ENCODE measurements around the gene ZFP36L1. TPM values are rescaled to one million over a fixed set of nuclear protein-coding genes. Genes with fewer than 3 reads are reported as not detected.

The ZFP36L1 gene
- total RNA-seq, 1 donor from 2014 or later = 1,405 TPM

GRCh38 chr14:68813318-68813838, 20.5 kb upstream of the ZFP36L1 start:
- Histone ChIP-seq H3K27me3 (no peaks in the 10 kb centered on the region), H3K9me3 (no peaks in the 10 kb centered on the region), H3K4me3 (no peak overlapping the region), H3K4me1 (peaks cover 62% of the 10 kb centered on the region), H3K36me3 (no peaks in the 10 kb centered on the region), H3K27ac (peak overlapping the region; percentile 95)
- DNase-seq (ENCODE audit: extremely low spot score in 2 of 2) = no peak
- no peak for TF ChIP-seq POLR2AphosphoS5 (IDR thresholded peaks at IDR 0.05; ENCODE audit: insufficient read depth in 1 of 2, low read depth in 1 of 2)
- no peak for TF ChIP-seq CTCF (IDR thresholded peaks at IDR 0.05)
- TF ChIP-seq POLR2A (IDR thresholded peaks at IDR 0.05) = no peak
- intact Hi-C loops (cut with DNase I) = no loop called here

- peak overlapping the region; percentile 59 for H3K27ac ChIP-seq
- no peak for TF ChIP-seq POLR2AphosphoS5 (IDR thresholded peaks at IDR 0.05; ENCODE audit: insufficient read depth in 1 of 2, low read depth in 1 of 2)
- no peak for TF ChIP-seq POLR2A (IDR thresholded peaks at IDR 0.05)
- TF ChIP-seq CTCF (IDR thresholded peaks at IDR 0.05) = no peak
- no peaks in the 10 kb centered on the region for H3K27me3 ChIP-seq
- peaks cover 71% of the 10 kb centered on the region for H3K4me1 ChIP-seq
- no peak overlapping the region for H3K4me3 ChIP-seq
- no peaks in the 10 kb centered on the region for H3K36me3 ChIP-seq
- intact Hi-C loops (cut with DNase I) = no loop called here
- DNase-seq (ENCODE audit: extremely low spot score in 2 of 2) = no peak
- H3K9me3 ChIP-seq = no peaks in the 10 kb centered on the region
Observed at GRCh38 chr14:68811171-68811570, 18.3 kb upstream of the ZFP36L1 start.

DNA sequence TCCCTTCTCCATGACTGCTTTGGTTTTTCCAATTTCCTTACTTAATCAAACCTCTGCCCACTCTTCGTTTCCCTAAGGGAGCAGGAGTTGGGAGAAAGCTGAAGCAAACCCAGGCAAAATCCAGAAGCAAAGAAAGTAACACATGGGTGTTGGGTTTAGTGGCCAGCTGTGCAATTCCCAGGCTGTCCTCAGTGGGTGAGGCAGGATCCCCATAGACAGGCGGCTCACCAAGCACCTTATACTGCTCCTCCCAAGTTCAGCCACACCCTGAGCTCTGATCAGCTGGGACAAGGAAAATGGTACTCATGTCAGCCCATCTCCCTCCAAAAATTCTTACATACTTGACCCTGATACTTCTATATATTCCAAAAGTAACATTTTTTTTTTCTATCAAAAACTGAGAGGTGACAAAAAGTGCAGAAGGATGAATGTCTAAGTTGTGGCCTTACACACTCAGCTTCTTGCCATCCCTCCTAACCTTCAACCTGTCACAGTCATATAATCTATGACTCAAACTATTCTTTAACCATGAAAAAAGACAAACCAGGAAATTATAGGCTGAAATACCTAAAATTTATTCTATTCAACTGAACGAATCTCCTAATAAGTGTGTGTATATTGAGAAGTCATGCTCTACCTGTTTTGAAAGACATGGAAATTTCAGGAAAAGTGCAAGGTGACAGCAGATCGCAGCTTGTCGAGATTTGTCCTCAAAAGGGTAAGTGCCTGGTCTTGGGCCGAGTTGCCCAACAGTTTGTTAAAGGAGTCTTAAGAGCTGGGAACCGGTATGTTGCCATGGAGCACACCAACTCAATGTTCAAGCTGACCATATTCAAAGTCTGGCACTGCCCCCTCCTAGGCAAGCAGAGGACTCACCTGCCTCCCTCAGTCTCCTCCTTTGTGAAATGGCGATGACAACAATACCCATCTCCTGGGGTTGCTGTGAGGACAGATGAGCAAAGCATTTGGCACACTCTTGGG, 17.6 kb upstream of the ZFP36L1 start:
- intact Hi-C loops (cut with DNase I) = no loop called here
- no peak overlapping the region for H3K4me3 ChIP-seq
- no peaks in the 10 kb centered on the region for H3K27me3 ChIP-seq
- peaks cover 69% of the 10 kb centered on the region for H3K4me1 ChIP-seq
- no peaks in the 10 kb centered on the region for H3K9me3 ChIP-seq
- no peaks in the 10 kb centered on the region for H3K36me3 ChIP-seq
- peak overlapping the region; percentile 59 for H3K27ac ChIP-seq
- no peak for TF ChIP-seq CTCF (IDR thresholded peaks at IDR 0.05)
- TF ChIP-seq POLR2A (IDR thresholded peaks at IDR 0.05) = no peak
- no peak for TF ChIP-seq POLR2AphosphoS5 (IDR thresholded peaks at IDR 0.05; ENCODE audit: insufficient read depth in 1 of 2, low read depth in 1 of 2)
- DNase-seq (ENCODE audit: extremely low spot score in 2 of 2) = no peak

- peaks cover 59% of the 10 kb centered on the region for H3K4me1 ChIP-seq
- DNase-seq (ENCODE audit: extremely low spot score in 2 of 2) = no peak
- H3K27ac ChIP-seq = peak overlapping the region; percentile 75
Observed at GRCh38 chr14:68809524-68809923, 16.7 kb upstream of the ZFP36L1 start.

More at GRCh38 chr14:68809524-68809923, 16.7 kb upstream of the ZFP36L1 start:
- TF ChIP-seq POLR2AphosphoS5 (IDR thresholded peaks at IDR 0.05; ENCODE audit: insufficient read depth in 1 of 2, low read depth in 1 of 2) (no peak), CTCF (IDR thresholded peaks at IDR 0.05) (no peak), POLR2A (IDR thresholded peaks at IDR 0.05) (no peak)
- no peak overlapping the region for H3K4me3 ChIP-seq
- intact Hi-C loops (cut with DNase I) = no loop called here
- H3K36me3 ChIP-seq = no peaks in the 10 kb centered on the region
- H3K9me3 ChIP-seq = no peaks in the 10 kb centered on the region
- no peaks in the 10 kb centered on the region for H3K27me3 ChIP-seq

Measured in vagina (tissue), 2 donors.